ENCODE measurements around the gene NEUROD2. TPM values are rescaled to one million over a fixed set of nuclear protein-coding genes. Genes with fewer than 3 reads are reported as not detected.

Gene NEUROD2
- total RNA-seq, 1 donor from 2014 or later: not detected

DNA sequence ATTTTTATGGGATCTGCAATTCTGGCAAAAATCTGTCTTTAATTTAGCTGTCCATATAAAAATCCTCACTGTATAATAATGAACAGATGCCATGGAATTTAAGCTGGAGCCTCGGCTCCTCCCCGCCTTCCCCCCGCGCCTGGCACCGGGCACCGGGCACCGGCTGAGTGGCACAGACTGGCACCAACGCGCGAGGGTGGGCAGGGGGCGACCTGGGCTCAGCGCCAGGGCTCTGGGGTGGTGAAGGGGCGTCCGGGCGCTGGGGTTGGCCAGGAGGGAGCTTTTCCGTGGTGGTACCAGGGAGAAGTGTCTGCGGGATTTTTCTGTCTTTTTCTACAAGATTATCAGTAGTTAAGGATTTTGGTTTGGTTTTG lies 9.1 kb downstream of the NEUROD2 start:
- DNase-seq (ENCODE audit: low read depth, low spot score): no peak
- Mint-ChIP-seq H3K27me3 (ENCODE audit: low read depth) (peaks cover 100% of the 10 kb centered on the region), H3K4me1 (no peaks in the 10 kb centered on the region), H3K9me3 (no peaks in the 10 kb centered on the region), H3K4me3 (no peak overlapping the region), H3K27ac (ENCODE audit: unreplicated experiment) (no peak overlapping the region), H3K36me3 (ENCODE audit: low read depth) (no peaks in the 10 kb centered on the region)
- TF ChIP-seq, protein P1, sequence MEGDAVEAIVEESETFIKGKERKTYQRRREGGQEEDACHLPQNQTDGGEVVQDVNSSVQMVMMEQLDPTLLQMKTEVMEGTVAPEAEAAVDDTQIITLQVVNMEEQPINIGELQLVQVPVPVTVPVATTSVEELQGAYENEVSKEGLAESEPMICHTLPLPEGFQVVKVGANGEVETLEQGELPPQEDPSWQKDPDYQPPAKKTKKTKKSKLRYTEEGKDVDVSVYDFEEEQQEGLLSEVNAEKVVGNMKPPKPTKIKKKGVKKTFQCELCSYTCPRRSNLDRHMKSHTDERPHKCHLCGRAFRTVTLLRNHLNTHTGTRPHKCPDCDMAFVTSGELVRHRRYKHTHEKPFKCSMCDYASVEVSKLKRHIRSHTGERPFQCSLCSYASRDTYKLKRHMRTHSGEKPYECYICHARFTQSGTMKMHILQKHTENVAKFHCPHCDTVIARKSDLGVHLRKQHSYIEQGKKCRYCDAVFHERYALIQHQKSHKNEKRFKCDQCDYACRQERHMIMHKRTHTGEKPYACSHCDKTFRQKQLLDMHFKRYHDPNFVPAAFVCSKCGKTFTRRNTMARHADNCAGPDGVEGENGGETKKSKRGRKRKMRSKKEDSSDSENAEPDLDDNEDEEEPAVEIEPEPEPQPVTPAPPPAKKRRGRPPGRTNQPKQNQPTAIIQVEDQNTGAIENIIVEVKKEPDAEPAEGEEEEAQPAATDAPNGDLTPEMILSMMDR (conservative IDR thresholded peaks at IDR 0.05): no peak

DNA sequence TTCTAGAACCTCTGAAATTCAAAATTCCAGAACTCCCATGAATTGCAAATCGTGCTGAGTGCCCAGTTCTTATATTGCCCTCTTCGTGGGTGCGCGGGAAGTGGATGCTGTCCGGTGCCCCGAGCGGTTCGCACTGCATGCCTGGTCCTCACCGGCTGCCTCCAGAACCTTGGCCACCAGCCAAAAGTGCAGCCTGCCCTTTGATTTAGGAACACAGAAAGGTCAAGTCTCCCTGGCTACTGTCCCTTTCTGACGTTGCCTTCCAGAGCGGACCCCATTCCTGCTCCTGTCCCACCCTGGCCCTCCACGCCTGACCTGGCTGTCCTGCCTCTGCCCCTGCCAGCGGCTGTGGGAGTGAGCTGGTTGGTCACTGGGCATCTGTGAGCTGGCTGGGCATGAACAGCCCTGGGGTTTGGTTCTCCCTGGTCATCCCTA lies 9.7 kb downstream of the NEUROD2 start:
- no peaks in the 10 kb centered on the region for H3K9me3 Mint-ChIP-seq
- TF ChIP-seq, protein P1 (conservative IDR thresholded peaks at IDR 0.05): no peak
- no peak overlapping the region for H3K27ac Mint-ChIP-seq (ENCODE audit: unreplicated experiment)
- peaks cover 100% of the 10 kb centered on the region for H3K27me3 Mint-ChIP-seq (ENCODE audit: low read depth)
- DNase-seq (ENCODE audit: low read depth, low spot score): no peak
- H3K36me3 Mint-ChIP-seq (ENCODE audit: low read depth): no peaks in the 10 kb centered on the region
- H3K4me1 Mint-ChIP-seq: no peaks in the 10 kb centered on the region
- H3K4me3 Mint-ChIP-seq: no peak overlapping the region

DNA sequence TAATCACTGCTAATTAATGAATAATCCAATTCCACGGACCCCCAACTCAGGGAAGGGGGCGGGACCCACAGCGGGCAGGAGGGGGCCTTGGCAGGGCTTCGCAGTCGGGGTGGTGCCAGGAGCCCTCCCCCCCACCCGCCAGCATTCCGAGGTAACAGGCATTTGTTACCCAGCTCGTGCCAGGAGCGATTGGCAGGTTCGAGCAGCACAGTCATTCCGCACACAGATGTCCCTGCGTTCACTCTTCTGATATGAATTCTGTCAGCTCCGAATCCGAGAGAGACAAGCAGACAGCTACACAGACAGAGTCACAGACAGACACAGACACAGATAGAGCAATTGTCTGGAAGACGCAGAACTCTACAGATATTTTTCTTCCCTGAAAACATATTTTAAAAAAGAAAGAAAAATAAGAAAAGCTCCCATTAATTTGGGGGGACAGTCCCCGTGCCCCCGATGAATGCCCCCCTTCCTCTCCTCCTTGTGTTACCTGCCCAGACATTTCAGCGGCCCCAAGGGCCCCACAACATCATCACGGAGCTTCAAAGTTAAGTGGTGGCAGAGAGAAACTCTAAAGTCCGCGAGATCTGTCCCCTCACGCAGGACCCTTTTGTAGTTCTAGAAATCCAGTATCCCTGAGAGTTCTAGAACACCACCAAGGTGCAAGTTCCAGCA lies 10.2 kb downstream of the NEUROD2 start:
- H3K4me3 Mint-ChIP-seq: no peak overlapping the region
- no peaks in the 10 kb centered on the region for H3K9me3 Mint-ChIP-seq

DNA sequence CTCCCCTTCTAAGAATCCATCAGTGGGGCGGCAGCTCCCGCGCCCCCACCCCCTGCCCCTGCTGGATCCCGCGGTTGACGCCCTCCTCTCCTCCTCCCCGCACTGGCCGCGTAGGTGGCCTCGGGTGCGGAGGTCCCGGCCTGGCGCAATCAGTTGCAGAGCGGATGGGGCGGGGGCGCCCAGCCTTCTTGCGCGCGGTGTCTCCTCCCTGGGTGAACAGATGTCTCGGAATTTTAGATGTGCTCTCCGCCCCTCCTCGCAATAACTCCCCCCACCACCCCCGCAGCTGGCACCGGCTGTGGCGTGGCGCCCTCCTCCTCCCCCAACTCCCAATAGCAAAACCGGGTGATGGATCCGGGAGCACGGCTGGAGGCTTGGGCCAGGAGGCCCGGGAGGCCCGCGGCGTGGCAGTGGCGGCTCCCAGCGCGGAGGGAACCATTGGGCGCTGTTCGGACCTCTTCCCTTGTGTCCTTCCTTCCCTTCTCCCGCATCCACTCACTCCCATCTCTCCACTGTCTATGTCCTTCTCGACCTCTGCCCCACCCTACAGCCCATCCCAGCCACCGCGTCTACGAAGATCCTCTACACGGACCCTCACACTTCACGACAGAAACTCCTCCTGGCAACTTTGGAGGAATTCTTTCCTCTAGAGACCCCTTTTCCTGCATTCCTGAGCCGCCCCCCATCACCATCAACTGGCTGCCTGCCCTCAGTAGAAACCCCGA lies 11.0 kb downstream of the NEUROD2 start:
- H3K4me3 Mint-ChIP-seq: no peak overlapping the region
- no peak for DNase-seq (ENCODE audit: low read depth, low spot score)
- peaks cover 100% of the 10 kb centered on the region for H3K27me3 Mint-ChIP-seq (ENCODE audit: low read depth)
- TF ChIP-seq, protein P1 (conservative IDR thresholded peaks at IDR 0.05): no peak
- H3K4me1 Mint-ChIP-seq: no peaks in the 10 kb centered on the region
- H3K36me3 Mint-ChIP-seq (ENCODE audit: low read depth): no peaks in the 10 kb centered on the region
- no peaks in the 10 kb centered on the region for H3K9me3 Mint-ChIP-seq
- no peak overlapping the region for H3K27ac Mint-ChIP-seq (ENCODE audit: unreplicated experiment)

More for the DNA sequence above, 10.2 kb downstream of the NEUROD2 start:
- Mint-ChIP-seq H3K4me1 (no peaks in the 10 kb centered on the region), H3K27ac (ENCODE audit: unreplicated experiment) (no peak overlapping the region), H3K36me3 (ENCODE audit: low read depth) (no peaks in the 10 kb centered on the region), H3K27me3 (ENCODE audit: low read depth) (peaks cover 100% of the 10 kb centered on the region)
- TF ChIP-seq, protein P1 (conservative IDR thresholded peaks at IDR 0.05): no peak
- no peak for DNase-seq (ENCODE audit: low read depth, low spot score)

DNA sequence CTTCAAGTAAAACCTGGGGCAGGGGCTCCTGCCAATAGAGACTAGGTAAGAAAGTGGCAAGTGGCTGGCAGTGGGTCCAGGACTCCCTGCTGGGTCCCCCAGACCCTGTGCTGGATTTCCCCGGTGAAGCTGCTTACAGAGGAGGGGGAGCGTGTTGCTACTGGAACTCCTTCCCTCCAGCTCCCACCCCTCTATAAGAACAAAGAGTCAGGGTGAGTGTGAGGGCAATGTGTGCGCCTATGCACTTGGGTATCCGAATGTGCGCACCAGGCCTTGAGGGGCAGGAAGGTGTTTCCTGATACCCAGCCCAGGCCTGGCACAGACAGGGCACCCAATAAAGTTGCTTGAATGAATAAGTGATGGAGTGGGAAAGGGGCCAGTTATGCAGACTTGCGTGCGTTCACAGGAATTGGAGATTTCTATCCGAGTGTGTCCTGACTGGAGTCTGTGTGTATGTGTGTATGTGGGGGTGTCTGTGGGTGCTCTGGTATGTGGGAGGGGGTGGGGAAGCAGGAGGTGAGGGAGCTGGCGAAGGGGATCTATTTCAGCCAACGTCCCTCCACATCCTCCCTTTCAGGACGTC lies 11.7 kb downstream of the NEUROD2 start:
- H3K4me1 Mint-ChIP-seq: no peaks in the 10 kb centered on the region
- no peaks in the 10 kb centered on the region for H3K36me3 Mint-ChIP-seq (ENCODE audit: low read depth)
- TF ChIP-seq, protein P1 (conservative IDR thresholded peaks at IDR 0.05): no peak
- no peaks in the 10 kb centered on the region for H3K9me3 Mint-ChIP-seq
- H3K4me3 Mint-ChIP-seq: no peak overlapping the region
- no peak for DNase-seq (ENCODE audit: low read depth, low spot score)
- H3K27me3 Mint-ChIP-seq (ENCODE audit: low read depth): peaks cover 100% of the 10 kb centered on the region
- H3K27ac Mint-ChIP-seq (ENCODE audit: unreplicated experiment): no peak overlapping the region

Data from neural crest cell (in vitro differentiated cells).